Glutamatergic neuron (in vitro differentiated cells): Measurements from ENCODE around the gene RBM26. TPM values are rescaled to one million over a fixed set of nuclear protein-coding genes. Genes with fewer than 3 reads are reported as not detected.

Experiments
- DNase-seq: peaks from one replicate; pipeline ENCODE4 v3.0.0; 2022
- H3K27ac Mint-ChIP-seq: one replicate; pipeline ENCODE4 v1.8.0; 2020; ENCODE audit warnings: mild to moderate bottlenecking, mixed read lengths, inconsistent platforms; ENCODE audit not compliant: unreplicated experiment
- H3K27me3 Mint-ChIP-seq: one replicate; pipeline ENCODE4 v1.8.0; 2020; ENCODE audit warnings: mild to moderate bottlenecking, moderate library complexity, mixed read lengths, inconsistent platforms; ENCODE audit not compliant: unreplicated experiment
- H3K36me3 Mint-ChIP-seq: one replicate; pipeline ENCODE4 v1.8.0; 2020; ENCODE audit warnings: mild to moderate bottlenecking, mixed read lengths, inconsistent platforms; ENCODE audit not compliant: unreplicated experiment
- H3K4me1 Mint-ChIP-seq: one replicate; pipeline ENCODE4 v1.8.0; 2020; ENCODE audit warnings: mild to moderate bottlenecking, low read depth, mixed read lengths, inconsistent platforms; ENCODE audit not compliant: unreplicated experiment
- H3K4me3 Mint-ChIP-seq: one replicate; pipeline ENCODE4 v1.8.0; 2020; ENCODE audit warnings: mild to moderate bottlenecking, mixed read lengths, inconsistent platforms; ENCODE audit not compliant: unreplicated experiment
- H3K9me3 Mint-ChIP-seq: one replicate; pipeline ENCODE4 v1.8.0; 2020; ENCODE audit warnings: mild to moderate bottlenecking, moderate library complexity, mixed read lengths, inconsistent platforms; ENCODE audit not compliant: unreplicated experiment
- total RNA-seq: library from RNA; stranded (reverse); fragmentation: NEBNext Ultra II Directional; extraction: Animal tissue kit (Norgen Biotek cat#: 25700); gene quantifications from one replicate; pipeline ENCODE4 v1.2.1, GENCODE V29; 2021; ENCODE audit not compliant: unreplicated experiment
- TF ChIP-seq, protein P1 (sequence below): fragments of 200-600 bp; sonication (generic); IDR thresholded peaks from one replicate; pipeline ENCODE4 v1.5.0; 2021; ENCODE audit not compliant: partially characterized antibody, unreplicated experiment

RBM26 gene
- total RNA-seq, 1 donor from 2014 or later, result 51.4 TPM

GRCh38 chr13:79349011-79349410, 57.0 kb downstream of the RBM26 start:
- Mint-ChIP-seq H3K9me3 (no peaks in the 10 kb centered on the region), H3K27ac (no peak overlapping the region), H3K36me3 (no peaks in the 10 kb centered on the region), H3K4me3 (no peak overlapping the region), H3K4me1 (no peaks in the 10 kb centered on the region), H3K27me3 (no peaks in the 10 kb centered on the region)
- TF ChIP-seq, protein P1, sequence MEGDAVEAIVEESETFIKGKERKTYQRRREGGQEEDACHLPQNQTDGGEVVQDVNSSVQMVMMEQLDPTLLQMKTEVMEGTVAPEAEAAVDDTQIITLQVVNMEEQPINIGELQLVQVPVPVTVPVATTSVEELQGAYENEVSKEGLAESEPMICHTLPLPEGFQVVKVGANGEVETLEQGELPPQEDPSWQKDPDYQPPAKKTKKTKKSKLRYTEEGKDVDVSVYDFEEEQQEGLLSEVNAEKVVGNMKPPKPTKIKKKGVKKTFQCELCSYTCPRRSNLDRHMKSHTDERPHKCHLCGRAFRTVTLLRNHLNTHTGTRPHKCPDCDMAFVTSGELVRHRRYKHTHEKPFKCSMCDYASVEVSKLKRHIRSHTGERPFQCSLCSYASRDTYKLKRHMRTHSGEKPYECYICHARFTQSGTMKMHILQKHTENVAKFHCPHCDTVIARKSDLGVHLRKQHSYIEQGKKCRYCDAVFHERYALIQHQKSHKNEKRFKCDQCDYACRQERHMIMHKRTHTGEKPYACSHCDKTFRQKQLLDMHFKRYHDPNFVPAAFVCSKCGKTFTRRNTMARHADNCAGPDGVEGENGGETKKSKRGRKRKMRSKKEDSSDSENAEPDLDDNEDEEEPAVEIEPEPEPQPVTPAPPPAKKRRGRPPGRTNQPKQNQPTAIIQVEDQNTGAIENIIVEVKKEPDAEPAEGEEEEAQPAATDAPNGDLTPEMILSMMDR, result no peak
- no peak for DNase-seq

DNA sequence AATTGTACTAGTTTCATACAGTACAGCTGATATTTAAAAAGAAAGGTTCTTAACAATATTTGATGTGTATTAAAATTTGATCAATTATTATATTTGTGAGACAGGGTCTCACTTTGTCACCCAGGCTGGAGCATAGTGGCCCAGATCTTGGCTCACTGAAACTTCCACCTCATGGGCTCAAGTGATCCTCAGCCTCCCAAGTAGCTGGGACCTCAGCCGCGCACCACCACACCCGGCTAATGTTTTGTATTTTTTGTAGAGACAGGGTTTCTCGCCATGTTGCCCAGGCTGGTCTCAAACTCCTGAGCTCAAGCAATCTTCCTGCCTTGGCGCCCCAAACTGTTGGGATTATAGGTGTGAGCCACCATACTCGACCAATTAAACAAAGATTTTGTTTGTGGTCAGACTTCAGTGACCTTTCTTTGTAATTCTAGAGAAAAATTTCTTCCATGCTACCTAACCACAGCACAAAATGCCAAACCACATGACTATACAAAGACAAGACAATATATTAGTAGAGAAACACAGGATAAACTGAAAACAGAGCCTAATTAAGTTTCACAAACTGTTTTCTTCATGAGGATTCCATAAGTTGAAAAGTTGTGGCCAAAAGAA, 59.6 kb downstream of the RBM26 start:
- Mint-ChIP-seq H3K4me3 (no peak overlapping the region), H3K27me3 (no peaks in the 10 kb centered on the region), H3K9me3 (no peaks in the 10 kb centered on the region), H3K4me1 (no peaks in the 10 kb centered on the region), H3K27ac (no peak overlapping the region), H3K36me3 (no peaks in the 10 kb centered on the region)
- no peak for DNase-seq
- TF ChIP-seq, protein P1, result no peak

DNA sequence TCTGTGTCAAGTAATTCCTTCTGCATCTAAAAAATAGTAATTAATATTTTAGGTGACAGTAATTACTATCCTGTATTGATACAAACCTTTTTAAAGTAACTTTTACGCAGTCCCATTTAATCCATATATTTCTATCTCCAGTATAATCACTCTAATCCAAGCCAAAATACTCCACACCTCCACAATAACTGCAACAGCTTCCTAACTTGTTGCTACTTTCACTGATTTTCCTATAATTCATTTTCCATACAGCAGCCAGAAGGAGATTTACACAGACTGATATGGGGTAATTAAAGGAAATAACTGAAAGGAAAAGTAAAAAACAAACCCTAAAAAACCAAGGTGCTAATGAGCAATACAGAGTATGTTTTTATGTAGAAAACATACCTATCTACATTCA, 64.9 kb downstream of the RBM26 start:
- H3K4me3 Mint-ChIP-seq, result no peak overlapping the region
- no peaks in the 10 kb centered on the region for H3K36me3 Mint-ChIP-seq
- no peaks in the 10 kb centered on the region for H3K4me1 Mint-ChIP-seq
- DNase-seq, result no peak
- no peaks in the 10 kb centered on the region for H3K27me3 Mint-ChIP-seq
- H3K27ac Mint-ChIP-seq, result no peak overlapping the region
- TF ChIP-seq, protein P1, result no peak
- no peaks in the 10 kb centered on the region for H3K9me3 Mint-ChIP-seq

- TF ChIP-seq, protein P1, result no peak
- H3K4me1 Mint-ChIP-seq, result no peaks in the 10 kb centered on the region
- DNase-seq, result no peak
- H3K36me3 Mint-ChIP-seq, result no peaks in the 10 kb centered on the region
- H3K27ac Mint-ChIP-seq, result no peak overlapping the region
- H3K27me3 Mint-ChIP-seq, result no peaks in the 10 kb centered on the region
- no peak overlapping the region for H3K4me3 Mint-ChIP-seq
- H3K9me3 Mint-ChIP-seq, result no peaks in the 10 kb centered on the region
Observed at GRCh38 chr13:79340490-79340889, 65.6 kb downstream of the RBM26 start.

GRCh38 chr13:79338343-79338742, 67.7 kb downstream of the RBM26 start:
- H3K36me3 Mint-ChIP-seq, result no peaks in the 10 kb centered on the region
- no peaks in the 10 kb centered on the region for H3K9me3 Mint-ChIP-seq
- no peak overlapping the region for H3K27ac Mint-ChIP-seq
- TF ChIP-seq, protein P1, result no peak
- no peaks in the 10 kb centered on the region for H3K27me3 Mint-ChIP-seq
- no peak for DNase-seq
- H3K4me3 Mint-ChIP-seq, result no peak overlapping the region
- H3K4me1 Mint-ChIP-seq, result no peaks in the 10 kb centered on the region
